Upper lobe of right lung (tissue), 1 donor: ENCODE results near the gene CHML. TPM values are rescaled to one million over a fixed set of nuclear protein-coding genes. Genes with fewer than 3 reads are reported as not detected.
"Not testable (repeated sequence)": the region's sequence is repeated elsewhere in the genome, so short reads cannot be mapped to it uniquely, and the experiment has no call there.

Experiments used
- ATAC-seq: fragments of 200-7000 bp; cut with Tn5 transposase; one replicate; pipeline ENCODE4 v1.9.1; 2020; ENCODE audit warnings: mild to moderate bottlenecking, moderate library complexity
- DNase-seq: peaks from one replicate; pipeline ENCODE4 v3.0.0-alpha.2; 2020
- H3K27ac ChIP-seq: fragments of 200-600 bp; one replicate; pipeline ENCODE4 v1.8.0; 2022
- H3K27me3 ChIP-seq: fragments of 200-600 bp; one replicate; pipeline ENCODE4 v1.8.0; 2022; ENCODE audit warnings: mild to moderate bottlenecking
- H3K36me3 ChIP-seq: fragments of 200-600 bp; one replicate; pipeline ENCODE4 v1.8.0; 2022
- H3K4me1 ChIP-seq: fragments of 200-600 bp; one replicate; pipeline ENCODE4 v1.8.0; 2022
- H3K4me3 ChIP-seq: fragments of 200-600 bp; one replicate; pipeline ENCODE4 v1.8.0; 2022; ENCODE audit warnings: mild to moderate bottlenecking
- H3K9me3 ChIP-seq: fragments of 200-600 bp; one replicate; pipeline ENCODE4 v1.8.0; 2022
- CTCF ChIP-seq: fragments of 200-600 bp; IDR thresholded peaks from one replicate; pipeline ENCODE4 v1.8.0; 2022; ENCODE audit warnings: antibody characterized with exemption
- intact Hi-C: fragments of 100-400 bp; cut with DNase I; formaldehyde crosslinking; loops from one replicate; pipeline ENCODE4 v1.11.0; 2022
- long read RNA-seq: library from polyadenylated mRNA; unstranded; transcript quantifications from one replicate; pipeline ENCODE4 v2.0.0, GENCODE V29; 2021
- total RNA-seq: library from RNA; stranded (reverse); fragmentation: NEBNext Ultra II Directional; extraction: Animal tissue kit (Norgen Biotek cat#: 25700); gene quantifications from one replicate; pipeline ENCODE4 v1.2.1, GENCODE V29; 2021
- donor health status: DM: no; HTN: yes; CAD: no; lungs with severe emphysema.

Gene CHML, protein sequence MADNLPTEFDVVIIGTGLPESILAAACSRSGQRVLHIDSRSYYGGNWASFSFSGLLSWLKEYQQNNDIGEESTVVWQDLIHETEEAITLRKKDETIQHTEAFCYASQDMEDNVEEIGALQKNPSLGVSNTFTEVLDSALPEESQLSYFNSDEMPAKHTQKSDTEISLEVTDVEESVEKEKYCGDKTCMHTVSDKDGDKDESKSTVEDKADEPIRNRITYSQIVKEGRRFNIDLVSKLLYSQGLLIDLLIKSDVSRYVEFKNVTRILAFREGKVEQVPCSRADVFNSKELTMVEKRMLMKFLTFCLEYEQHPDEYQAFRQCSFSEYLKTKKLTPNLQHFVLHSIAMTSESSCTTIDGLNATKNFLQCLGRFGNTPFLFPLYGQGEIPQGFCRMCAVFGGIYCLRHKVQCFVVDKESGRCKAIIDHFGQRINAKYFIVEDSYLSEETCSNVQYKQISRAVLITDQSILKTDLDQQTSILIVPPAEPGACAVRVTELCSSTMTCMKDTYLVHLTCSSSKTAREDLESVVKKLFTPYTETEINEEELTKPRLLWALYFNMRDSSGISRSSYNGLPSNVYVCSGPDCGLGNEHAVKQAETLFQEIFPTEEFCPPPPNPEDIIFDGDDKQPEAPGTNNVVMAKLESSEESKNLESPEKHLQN
- total RNA-seq, result 16.8 TPM
- long read RNA-seq, full-length matches to known transcripts, result 9 of 10 reads
- long read RNA-seq, partial matches to known transcripts, result 0 of 10 reads
- long read RNA-seq, other reads (novel, unspliced or antisense), result 1 of 10 reads

- peak within 1 kb of the TSS; percentile 82 for H3K4me3 ChIP-seq
- no peaks in the 10 kb centered on the region for H3K36me3 ChIP-seq
- DNase-seq (peak; percentile 98), ATAC-seq (peak; percentile 99)
- peak within 1 kb of the TSS; percentile 87 for H3K27ac ChIP-seq
- intact Hi-C loops, result no loop called here
- H3K4me1 ChIP-seq, result peaks cover 16% of the 10 kb centered on the region
- no peaks in the 10 kb centered on the region for H3K9me3 ChIP-seq
- H3K27me3 ChIP-seq, result no peaks in the 10 kb centered on the region
- no peak for TF ChIP-seq CTCF
These were observed at the start of gene CHML, which contains the start of gene OPN3 for GRCh38 chr1:241640149-241640866. Gene CHML, minus strand, starts transcription at chr1:241640369. Its CDS starts 4,603 bp downstream, at chr1:241635766. Gene OPN3, minus strand, starts transcription at chr1:241640369. Its CDS starts 115 bp downstream, at chr1:241640254.

DNA sequence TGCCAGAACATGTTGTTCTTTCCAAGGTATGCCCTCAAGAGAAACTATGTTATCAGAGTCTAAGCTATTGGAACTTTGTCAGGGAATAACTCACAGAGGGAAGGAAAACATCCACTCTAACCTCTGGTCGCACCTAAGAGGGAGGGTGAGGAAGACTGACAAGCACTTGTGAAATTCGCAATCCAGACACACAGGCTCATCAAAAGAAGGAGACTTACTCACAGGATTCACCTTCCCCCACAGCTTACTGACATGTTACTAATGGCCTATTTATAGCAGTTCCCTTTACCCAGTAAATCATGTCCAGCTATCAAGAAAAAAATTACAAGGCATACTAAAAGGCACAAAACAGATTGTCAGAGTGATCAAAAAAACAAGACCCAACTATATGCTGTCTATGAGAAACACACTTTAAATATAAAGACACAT is 48.8 kb upstream of the CHML start:
- H3K4me1 ChIP-seq, result no peaks in the 10 kb centered on the region
- no peaks in the 10 kb centered on the region for H3K36me3 ChIP-seq
- no peak overlapping the region for H3K27ac ChIP-seq
- no peak for DNase-seq
- intact Hi-C loops, result no loop called here
- no peak for TF ChIP-seq CTCF
- H3K27me3 ChIP-seq, result no peaks in the 10 kb centered on the region
- peak; percentile 60 for ATAC-seq
- no peaks in the 10 kb centered on the region for H3K9me3 ChIP-seq
- H3K4me3 ChIP-seq, result no peak overlapping the region

GRCh38 chr1:241684108-241684507 is 43.9 kb upstream of the CHML start:
- Histone ChIP-seq H3K9me3 (no peaks in the 10 kb centered on the region), H3K27me3 (no peaks in the 10 kb centered on the region), H3K4me3 (no peak overlapping the region), H3K4me1 (no peaks in the 10 kb centered on the region), H3K36me3 (no peaks in the 10 kb centered on the region), H3K27ac (no peak overlapping the region)
- DNase-seq, result no peak
- ATAC-seq, result no peak
- intact Hi-C loops, result no loop called here
- no peak for TF ChIP-seq CTCF

GRCh38 chr1:241682921-241683320 is 42.8 kb upstream of the CHML start:
- DNase-seq (no peak), ATAC-seq (no peak)
- Histone ChIP-seq H3K36me3 (no peaks in the 10 kb centered on the region), H3K4me3 (no peak overlapping the region), H3K27me3 (no peaks in the 10 kb centered on the region), H3K27ac (no peak overlapping the region), H3K9me3 (no peaks in the 10 kb centered on the region), H3K4me1 (no peaks in the 10 kb centered on the region)
- intact Hi-C loops, result no loop called here
- no peak for TF ChIP-seq CTCF

GRCh38 chr1:241681861-241682448 is 41.8 kb upstream of the CHML start:
- intact Hi-C loops, H3K4me3 ChIP-seq, DNase-seq, ATAC-seq, H3K27ac ChIP-seq, H3K36me3 ChIP-seq, H3K27me3 ChIP-seq, H3K9me3 ChIP-seq, H3K4me1 ChIP-seq: not testable (repeated sequence)
